OCI-LY1 (cell line): ENCODE data around the gene RGS14.

Experiments
- H2AFZ ChIP-seq: fragments of 200-600 bp; sonication (generic), shearing (Covaris generic); 2 replicates; pipeline ENCODE4 v1.6.0; 2014; ENCODE audit warnings: antibody characterized with exemption, mild to moderate bottlenecking, low read length
- H3F3A ChIP-seq: fragments of 200-600 bp; sonication (generic), shearing (Covaris generic); 2 replicates; pipeline ENCODE4 v1.6.0; 2014; ENCODE audit warnings: mild to moderate bottlenecking, antibody characterized with exemption, low read length, moderate library complexity; ENCODE audit not compliant: insufficient read depth
- H3K27ac ChIP-seq: fragments of 200-600 bp; sonication (generic); 2 replicates; pipeline ENCODE4 v1.5.1; 2014; ENCODE audit warnings: low read length, mixed run types, mild to moderate bottlenecking, low read depth; ENCODE audit not compliant: poor library complexity, severe bottlenecking
- H3K27me3 ChIP-seq: fragments of 200-600 bp; sonication (generic); 2 replicates; pipeline ENCODE4 v1.6.0; 2014; ENCODE audit warnings: antibody characterized with exemption, mild to moderate bottlenecking, low read length, moderate library complexity; ENCODE audit not compliant: insufficient read depth
- H3K36me3 ChIP-seq: fragments of 200-600 bp; sonication (generic); 2 replicates; pipeline ENCODE4 v1.6.1; 2014; ENCODE audit warnings: mild to moderate bottlenecking, antibody characterized with exemption, low read length, moderate library complexity, mixed read lengths; ENCODE audit not compliant: insufficient read depth
- H3K4me1 ChIP-seq: fragments of 200-600 bp; sonication (generic); 2 replicates; pipeline ENCODE4 v1.5.1; 2014; ENCODE audit warnings: mild to moderate bottlenecking, low read length, moderate library complexity; ENCODE audit not compliant: insufficient read depth, severe bottlenecking
- H3K4me2 ChIP-seq: fragments of 200-600 bp; sonication (generic), shearing (Covaris generic); 2 replicates; pipeline ENCODE4 v1.6.1; 2014; ENCODE audit warnings: low read length
- H3K4me3 ChIP-seq: fragments of 200-600 bp; sonication (generic); 2 replicates; pipeline ENCODE4 v1.5.1; 2014; ENCODE audit warnings: low read length, low read depth, mild to moderate bottlenecking, mixed read lengths; ENCODE audit not compliant: poor library complexity, severe bottlenecking
- H3K79me2 ChIP-seq: fragments of 200-600 bp; shearing (Covaris generic); 2 replicates; pipeline ENCODE4 v1.6.1; 2016; ENCODE audit warnings: mixed run types, low read length, mixed read lengths; ENCODE audit not compliant: insufficient read depth
- H3K9ac ChIP-seq: fragments of 200-600 bp; sonication (generic), shearing (Covaris generic); 2 replicates; pipeline ENCODE4 v1.6.1; 2014; ENCODE audit warnings: mild to moderate bottlenecking, low read length, mixed read lengths
- H3K9me2 ChIP-seq: fragments of 200-600 bp; sonication (generic), shearing (Covaris generic); 2 replicates; pipeline ENCODE4 v1.6.1; 2014; ENCODE audit warnings: low read depth, mild to moderate bottlenecking, low read length, mixed read lengths
- H3K9me3 ChIP-seq: fragments of 200-600 bp; shearing (Covaris generic); 2 replicates; pipeline ENCODE4 v1.6.1; 2014; ENCODE audit warnings: low read length, mixed read lengths
- H4K20me1 ChIP-seq: fragments of 200-600 bp; sonication (generic), shearing (Covaris generic); 2 replicates; pipeline ENCODE4 v1.6.0; 2016; ENCODE audit warnings: mild to moderate bottlenecking, low read length; ENCODE audit not compliant: insufficient read depth
- EZH2 ChIP-seq: fragments of 200-600 bp; sonication (generic), shearing (Covaris generic); IDR thresholded peaks from 2 replicates; pipeline ENCODE4 v1.8.0; 2017; ENCODE audit warnings: borderline replicate concordance, mixed run types, mild to moderate bottlenecking, antibody characterized with exemption, low read length, moderate library complexity, mixed read lengths
- TF ChIP-seq, protein P1 (sequence below): fragments of 200-600 bp; sonication (generic), shearing (Covaris generic); IDR thresholded peaks from 2 replicates; pipeline ENCODE4 v1.5.1; 2017; ENCODE audit warnings: mild to moderate bottlenecking, antibody characterized with exemption, low read length, moderate library complexity, mixed read lengths

Gene RGS14

GRCh38 chr5:177317959-177318377, 39.8 kb upstream of the RGS14 start:
- Histone ChIP-seq H3K4me2 (no peak overlapping the region), H4K20me1 (no peaks in the 10 kb centered on the region), H3K4me3 (no peak overlapping the region)

DNA sequence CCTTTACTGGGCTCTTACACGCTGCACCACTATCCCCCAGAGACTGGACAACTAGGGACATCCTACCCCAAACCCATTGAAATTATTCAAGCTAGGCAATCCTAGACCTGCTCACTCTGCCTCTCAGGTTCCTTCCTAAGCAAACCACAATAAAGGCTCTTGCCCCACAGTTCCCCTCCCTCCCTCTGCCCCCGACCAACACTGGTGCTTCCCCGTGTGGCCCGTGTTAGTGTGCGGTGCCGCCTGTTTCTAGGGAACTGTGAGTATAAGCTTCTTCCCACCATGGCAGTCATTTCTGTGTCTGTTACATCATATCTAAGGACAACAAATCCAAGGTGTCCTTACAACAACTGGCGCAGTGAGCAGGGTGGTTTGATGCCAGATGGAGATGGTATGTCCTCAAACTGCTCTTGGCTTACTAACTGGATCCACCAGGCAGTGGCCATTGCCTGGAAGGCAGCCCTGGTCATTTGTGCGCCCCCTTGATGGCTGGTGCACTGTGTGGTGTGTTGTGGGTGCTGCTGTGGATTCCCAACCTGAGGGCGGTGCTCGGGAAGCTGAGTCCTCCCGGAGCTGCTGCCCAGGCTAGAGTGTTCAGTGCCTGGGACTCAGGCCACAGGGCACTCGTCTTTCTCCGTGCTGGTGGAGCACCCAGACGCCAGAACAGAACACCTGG, 37.7 kb upstream of the RGS14 start:
- Histone ChIP-seq H3K4me2 (no peak overlapping the region), H3K27ac (no peak overlapping the region), H3K4me3 (no peak overlapping the region), H3K9me2 (no peaks in the 10 kb centered on the region), H3K9me3 (peaks cover 10% of the 10 kb centered on the region), H3K9ac (no peak overlapping the region), H3K4me1 (no peaks in the 10 kb centered on the region), H4K20me1 (no peaks in the 10 kb centered on the region), H3K79me2 (no peaks in the 10 kb centered on the region), H3F3A (no peaks in the 10 kb centered on the region), H3K36me3 (peaks cover 10% of the 10 kb centered on the region), H2AFZ (no peak overlapping the region), H3K27me3 (no peaks in the 10 kb centered on the region)
- TF ChIP-seq, protein P1, sequence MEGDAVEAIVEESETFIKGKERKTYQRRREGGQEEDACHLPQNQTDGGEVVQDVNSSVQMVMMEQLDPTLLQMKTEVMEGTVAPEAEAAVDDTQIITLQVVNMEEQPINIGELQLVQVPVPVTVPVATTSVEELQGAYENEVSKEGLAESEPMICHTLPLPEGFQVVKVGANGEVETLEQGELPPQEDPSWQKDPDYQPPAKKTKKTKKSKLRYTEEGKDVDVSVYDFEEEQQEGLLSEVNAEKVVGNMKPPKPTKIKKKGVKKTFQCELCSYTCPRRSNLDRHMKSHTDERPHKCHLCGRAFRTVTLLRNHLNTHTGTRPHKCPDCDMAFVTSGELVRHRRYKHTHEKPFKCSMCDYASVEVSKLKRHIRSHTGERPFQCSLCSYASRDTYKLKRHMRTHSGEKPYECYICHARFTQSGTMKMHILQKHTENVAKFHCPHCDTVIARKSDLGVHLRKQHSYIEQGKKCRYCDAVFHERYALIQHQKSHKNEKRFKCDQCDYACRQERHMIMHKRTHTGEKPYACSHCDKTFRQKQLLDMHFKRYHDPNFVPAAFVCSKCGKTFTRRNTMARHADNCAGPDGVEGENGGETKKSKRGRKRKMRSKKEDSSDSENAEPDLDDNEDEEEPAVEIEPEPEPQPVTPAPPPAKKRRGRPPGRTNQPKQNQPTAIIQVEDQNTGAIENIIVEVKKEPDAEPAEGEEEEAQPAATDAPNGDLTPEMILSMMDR: no peak
- TF ChIP-seq EZH2: no peak

More at GRCh38 chr5:177317959-177318377, 39.8 kb upstream of the RGS14 start:
- no peaks in the 10 kb centered on the region for H3K27me3 ChIP-seq
- no peak overlapping the region for H3K27ac ChIP-seq
- TF ChIP-seq, protein P1: peak; percentile 95
- TF ChIP-seq EZH2: no peak
- H3K4me1 ChIP-seq: peaks cover 3% of the 10 kb centered on the region
- peaks cover 10% of the 10 kb centered on the region for H3K36me3 ChIP-seq
- H3K9ac ChIP-seq: no peak overlapping the region
- no peaks in the 10 kb centered on the region for H3F3A ChIP-seq
- no peaks in the 10 kb centered on the region for H3K9me2 ChIP-seq
- no peaks in the 10 kb centered on the region for H3K79me2 ChIP-seq
- no peak overlapping the region for H2AFZ ChIP-seq
- H3K9me3 ChIP-seq: peaks cover 10% of the 10 kb centered on the region

GRCh38 chr5:177320879-177321278, 36.8 kb upstream of the RGS14 start:
- peaks cover 10% of the 10 kb centered on the region for H3K9me3 ChIP-seq
- no peak overlapping the region for H3K27ac ChIP-seq
- no peaks in the 10 kb centered on the region for H3K27me3 ChIP-seq

More at GRCh38 chr5:177320879-177321278, 36.8 kb upstream of the RGS14 start:
- Histone ChIP-seq H3K36me3 (peaks cover 10% of the 10 kb centered on the region), H3K9me2 (no peaks in the 10 kb centered on the region), H4K20me1 (no peaks in the 10 kb centered on the region), H3F3A (no peaks in the 10 kb centered on the region), H3K4me1 (no peaks in the 10 kb centered on the region), H3K4me2 (no peak overlapping the region), H3K4me3 (no peak overlapping the region), H3K9ac (no peak overlapping the region), H3K79me2 (no peaks in the 10 kb centered on the region), H2AFZ (no peak overlapping the region)
- TF ChIP-seq, protein P1: no peak
- TF ChIP-seq EZH2: no peak
